T-helper 1 cell treated with Interleukin-12 subunit alpha and Interleukin-12 subunit beta and Interleukin-4 antibody, amounts not matched to agents 30 μg/mL and 1 μg/mL, for 36 hours (primary cell): ENCODE measurements around the gene SREBF2.

ENCODE experiments used
- H3K27ac Mint-ChIP-seq: one replicate; pipeline ENCODE4 v1.8.0; 2021; ENCODE audit warnings: mild to moderate bottlenecking, mixed read lengths
- H3K27me3 Mint-ChIP-seq: one replicate; pipeline ENCODE4 v1.8.0; 2021; ENCODE audit warnings: low read depth, mixed read lengths
- H3K36me3 Mint-ChIP-seq: one replicate; pipeline ENCODE4 v1.8.0; 2021; ENCODE audit warnings: low read depth, mixed read lengths
- H3K4me1 Mint-ChIP-seq: one replicate; pipeline ENCODE4 v1.8.0; 2021; ENCODE audit warnings: low read depth, mixed read lengths
- H3K4me3 Mint-ChIP-seq: one replicate; pipeline ENCODE4 v1.8.0; 2021; ENCODE audit warnings: mild to moderate bottlenecking, moderate library complexity, mixed read lengths
- H3K9me3 Mint-ChIP-seq: one replicate; pipeline ENCODE4 v1.8.0; 2021; ENCODE audit warnings: mixed read lengths

Gene SREBF2

GRCh38 chr22:41899992-41900651, 67.2 kb downstream of the SREBF2 start:
- no peaks in the 10 kb centered on the region for H3K9me3 Mint-ChIP-seq
- H3K4me3 Mint-ChIP-seq: no peak overlapping the region
- no peak overlapping the region for H3K27ac Mint-ChIP-seq
- H3K4me1 Mint-ChIP-seq: no peaks in the 10 kb centered on the region
- H3K27me3 Mint-ChIP-seq: no peaks in the 10 kb centered on the region
- peaks cover 22% of the 10 kb centered on the region for H3K36me3 Mint-ChIP-seq

GRCh38 chr22:41900652-41901312, 67.9 kb downstream of the SREBF2 start:
- Mint-ChIP-seq H3K27ac (no peak overlapping the region), H3K4me1 (no peaks in the 10 kb centered on the region), H3K36me3 (peaks cover 26% of the 10 kb centered on the region), H3K9me3 (no peaks in the 10 kb centered on the region), H3K27me3 (no peaks in the 10 kb centered on the region), H3K4me3 (no peak overlapping the region)

GRCh38 chr22:41902016-41902415, 69.1 kb downstream of the SREBF2 start:
- Mint-ChIP-seq H3K9me3 (no peaks in the 10 kb centered on the region), H3K27ac (no peak overlapping the region), H3K27me3 (no peaks in the 10 kb centered on the region), H3K36me3 (peaks cover 21% of the 10 kb centered on the region), H3K4me1 (no peaks in the 10 kb centered on the region), H3K4me3 (no peak overlapping the region)

- no peak overlapping the region for H3K4me3 Mint-ChIP-seq
- peaks cover 7% of the 10 kb centered on the region for H3K4me1 Mint-ChIP-seq
- H3K36me3 Mint-ChIP-seq: peaks cover 19% of the 10 kb centered on the region
- no peaks in the 10 kb centered on the region for H3K27me3 Mint-ChIP-seq
- H3K27ac Mint-ChIP-seq: no peak overlapping the region
- H3K9me3 Mint-ChIP-seq: no peaks in the 10 kb centered on the region
Observed at GRCh38 chr22:41902932-41903421, 70.1 kb downstream of the SREBF2 start.

- H3K36me3 Mint-ChIP-seq: peaks cover 20% of the 10 kb centered on the region
- no peaks in the 10 kb centered on the region for H3K9me3 Mint-ChIP-seq
- no peak overlapping the region for H3K27ac Mint-ChIP-seq
Observed at GRCh38 chr22:41904450-41905410, 71.8 kb downstream of the SREBF2 start.

GRCh38 chr22:41905411-41906202, 72.7 kb downstream of the SREBF2 start:
- H3K9me3 Mint-ChIP-seq: no peaks in the 10 kb centered on the region
- no peak overlapping the region for H3K4me3 Mint-ChIP-seq
- H3K27ac Mint-ChIP-seq: peak overlapping the region; percentile 7
- peaks cover 18% of the 10 kb centered on the region for H3K4me1 Mint-ChIP-seq
- peaks cover 9% of the 10 kb centered on the region for H3K27me3 Mint-ChIP-seq
- H3K36me3 Mint-ChIP-seq: peaks cover 16% of the 10 kb centered on the region

More at GRCh38 chr22:41904450-41905410, 71.8 kb downstream of the SREBF2 start:
- Mint-ChIP-seq H3K4me1 (peaks cover 18% of the 10 kb centered on the region), H3K27me3 (peaks cover 9% of the 10 kb centered on the region), H3K4me3 (no peak overlapping the region)

- Mint-ChIP-seq H3K4me3 (no peak overlapping the region), H3K27me3 (peaks cover 16% of the 10 kb centered on the region), H3K27ac (no peak overlapping the region), H3K4me1 (peaks cover 22% of the 10 kb centered on the region), H3K9me3 (no peaks in the 10 kb centered on the region), H3K36me3 (peaks cover 16% of the 10 kb centered on the region)
Observed at GRCh38 chr22:41906822-41907221, 73.9 kb downstream of the SREBF2 start.

GRCh38 chr22:41907436-41908401, 74.8 kb downstream of the SREBF2 start:
- peaks cover 25% of the 10 kb centered on the region for H3K27me3 Mint-ChIP-seq
- peaks cover 22% of the 10 kb centered on the region for H3K4me1 Mint-ChIP-seq
- H3K9me3 Mint-ChIP-seq: no peaks in the 10 kb centered on the region
- H3K36me3 Mint-ChIP-seq: peaks cover 16% of the 10 kb centered on the region
- no peak overlapping the region for H3K4me3 Mint-ChIP-seq
- H3K27ac Mint-ChIP-seq: no peak overlapping the region

- Mint-ChIP-seq H3K4me1 (peaks cover 24% of the 10 kb centered on the region), H3K27me3 (peaks cover 33% of the 10 kb centered on the region), H3K4me3 (peak overlapping the region; percentile 72), H3K36me3 (peaks cover 12% of the 10 kb centered on the region), H3K27ac (peak overlapping the region; percentile 62), H3K9me3 (no peaks in the 10 kb centered on the region)
Observed at GRCh38 chr22:41908411-41909309, 75.8 kb downstream of the SREBF2 start.

- H3K27ac Mint-ChIP-seq: peak overlapping the region; percentile 26
- H3K36me3 Mint-ChIP-seq: peaks cover 11% of the 10 kb centered on the region
- H3K27me3 Mint-ChIP-seq: peaks cover 33% of the 10 kb centered on the region
- H3K4me3 Mint-ChIP-seq: peak overlapping the region; percentile 17
- H3K9me3 Mint-ChIP-seq: no peaks in the 10 kb centered on the region
- H3K4me1 Mint-ChIP-seq: peaks cover 24% of the 10 kb centered on the region
Observed at GRCh38 chr22:41909310-41910049, 76.6 kb downstream of the SREBF2 start.

- Mint-ChIP-seq H3K27ac (no peak overlapping the region), H3K4me3 (no peak overlapping the region), H3K36me3 (peaks cover 11% of the 10 kb centered on the region), H3K9me3 (no peaks in the 10 kb centered on the region), H3K4me1 (peaks cover 24% of the 10 kb centered on the region), H3K27me3 (peaks cover 34% of the 10 kb centered on the region)
Observed at GRCh38 chr22:41910050-41911000, 77.4 kb downstream of the SREBF2 start.
